GM10266 (cell line): ENCODE measurements around the gene RTCB.

Source experiments
- DNase-seq: peaks from one replicate; pipeline ENCODE4 v3.0.0; 2012; ENCODE audit errors: extremely low spot score
- CTCF ChIP-seq: IDR thresholded peaks from 2 replicates; pipeline ENCODE4 v1.5.1; 2012; ENCODE audit warnings: mild to moderate bottlenecking, low read depth; ENCODE audit not compliant: control insufficient read depth, insufficient read depth; ENCODE audit errors: missing control alignments

The RTCB gene

GRCh38 chr22:32341122-32341740 lies 70.8 kb downstream of the RTCB start:
- no peak for DNase-seq
- no peak for TF ChIP-seq CTCF

- DNase-seq: no peak
- no peak for TF ChIP-seq CTCF
Measured at GRCh38 chr22:32340411-32340810, 71.6 kb downstream of the RTCB start.

GRCh38 chr22:32339190-32340012 lies 72.6 kb downstream of the RTCB start:
- DNase-seq: no peak
- no peak for TF ChIP-seq CTCF

- no peak for TF ChIP-seq CTCF
- DNase-seq: no peak
Measured at GRCh38 chr22:32338757-32339156, 73.3 kb downstream of the RTCB start.
